K562 (cell line): ENCODE results near the gene ZBTB9. TPM values are rescaled to one million over a fixed set of nuclear protein-coding genes. Genes with fewer than 3 reads are reported as not detected.

Experiments used
- GTF2F1 ChIP-seq: IDR thresholded peaks from 2 replicates; pipeline ENCODE4 v1.6.1; 2011; ENCODE audit warnings: low read depth, low read length, improper control_type of control experiment
- NFYB ChIP-seq: IDR thresholded peaks from 2 replicates; pipeline ENCODE4 v1.6.1; 2011; ENCODE audit warnings: mild to moderate bottlenecking, moderate library complexity; ENCODE audit not compliant: insufficient read length; ENCODE audit errors: extremely low read depth
- NRF1 ChIP-seq, 2 experiments: fragments of 450-650 bp; IDR thresholded peaks in 1 of 2; conservative IDR thresholded peaks in 1 of 2; 2 replicates each; pipeline ENCODE4 v1.6.1; 2014; ENCODE audit warnings: mild to moderate bottlenecking in 2 of 2
- PCBP1 ChIP-seq: fragments of 200-400 bp; formaldehyde crosslinking; IDR thresholded peaks from 2 replicates; pipeline ENCODE4 v1.6.1; 2018; ENCODE audit warnings: mild to moderate bottlenecking, low read depth, low read length; ENCODE audit not compliant: poor library complexity, severe bottlenecking
- POU5F1 ChIP-seq: fragments of 150-350 bp; IDR thresholded peaks from 2 replicates; pipeline ENCODE4 v1.6.1; 2014; ENCODE audit warnings: borderline replicate concordance, low read length, low read depth, mild to moderate bottlenecking; ENCODE audit not compliant: partially characterized antibody
- SIX5 ChIP-seq, 2 experiments: IDR thresholded peaks; 2 replicates each; pipeline ENCODE4 v1.6.1; 2011; ENCODE audit warnings: low read length in 2 of 2, borderline replicate concordance in 1 of 2, low read depth in 1 of 2, mild to moderate bottlenecking in 1 of 2, moderate library complexity in 1 of 2; ENCODE audit not compliant: insufficient read depth in 1 of 2
- THRB ChIP-seq: fragments of 450-650 bp; formaldehyde crosslinking; conservative IDR thresholded peaks from 2 replicates; pipeline ENCODE4 v1.4.0; 2022; ENCODE audit warnings: mild to moderate bottlenecking, missing genetic modification characterization
- ZBTB2 ChIP-seq: fragments of 450-650 bp; IDR thresholded peaks from 2 replicates; pipeline ENCODE4 v1.6.1; 2016; ENCODE audit warnings: antibody characterized with exemption
- polyA plus RNA-seq, 8 experiments: library from polyadenylated mRNA; depleted of rRNA in 4 of 8; stranded (reverse) in 5 of 8; unstranded in 3 of 8; fragments of >200 nt; fragmentation: Nextera tagmentation in 2 of 8; fragmentation: Illumina TruSeq in 1 of 8; extraction: Ambion mirVana in 2 of 8; extraction: Trizol in 1 of 8; gene quantifications; 2 replicates each; pipeline versions ENCODE4 v1.2.1 to v1.2.3, GENCODE V29; 2011 to 2014; ENCODE audit warnings: inconsistent platforms in 1 of 8, missing spikeins in 1 of 8
- total RNA-seq, 7 experiments: library from RNA; depleted of rRNA in 6 of 7; stranded (reverse); fragments of >200 nt in 6 of 7; fragmentation: Illumina TruSeq in 2 of 7; extraction: Trizol in 2 of 7; gene quantifications; 2 replicates each; pipeline versions ENCODE4 v1.2.1 to v1.2.3, GENCODE V29; 2011 to 2021; ENCODE audit warnings: low replicate concordance in 1 of 7
- TF ChIP-seq, protein P1 (sequence below): fragments of 450-650 bp; formaldehyde crosslinking; IDR thresholded peaks from 2 replicates; pipeline ENCODE4 v1.4.0; 2020; ENCODE audit warnings: mild to moderate bottlenecking, moderate library complexity

Gene ZBTB9
- total and polyA plus RNA-seq, 9 of the 15 experiments (the other 6 are each of a cell fraction or from before 2014, with no cell fraction given) = 1.9 to 19.5 (median 10.4) TPM

DNA sequence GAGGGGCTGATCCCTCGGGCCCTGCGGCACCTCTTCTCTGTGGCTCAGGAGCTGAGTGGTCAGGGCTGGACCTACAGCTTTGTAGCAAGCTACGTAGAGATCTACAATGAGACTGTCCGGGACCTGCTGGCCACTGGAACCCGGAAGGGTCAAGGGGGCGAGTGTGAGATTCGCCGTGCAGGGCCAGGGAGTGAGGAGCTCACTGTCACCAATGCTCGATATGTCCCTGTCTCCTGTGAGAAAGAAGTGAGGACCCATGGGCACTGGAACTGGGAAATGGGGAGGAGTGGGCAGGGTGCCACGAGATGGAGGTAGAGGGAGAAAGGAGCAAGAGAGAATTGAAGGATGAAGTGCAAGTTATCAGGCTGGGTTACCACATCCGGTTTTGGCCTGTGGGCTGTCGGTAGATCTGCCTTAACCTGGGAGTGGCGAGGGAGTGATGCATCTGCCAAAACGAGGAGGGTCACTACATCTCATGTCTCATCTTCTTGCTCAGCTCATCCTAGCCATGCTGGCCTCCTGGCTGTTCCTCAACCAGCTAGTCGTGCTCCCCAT, 48.9 kb upstream of the ZBTB9 start (continued):
- no peak for TF ChIP-seq ZBTB2
- 0 out of 2 replicates have a peak, but pooled peaks have one; percentile 30 for TF ChIP-seq THRB (CRISPR knock-in tag)
- TF ChIP-seq GTF2F1 = no peak
- no peak for TF ChIP-seq PCBP1
- no peak for TF ChIP-seq NRF1 (conservative IDR thresholded peaks at IDR 0.05 in 1 of 2, IDR thresholded peaks at IDR 0.05 in 1 of 2)
- TF ChIP-seq SIX5 (IDR thresholded peaks at IDR 0.05; ENCODE audit: borderline replicate concordance in 1 of 2, insufficient read depth in 1 of 2, low read depth in 1 of 2, low read length in 2 of 2) = no peak
- TF ChIP-seq, protein P1, sequence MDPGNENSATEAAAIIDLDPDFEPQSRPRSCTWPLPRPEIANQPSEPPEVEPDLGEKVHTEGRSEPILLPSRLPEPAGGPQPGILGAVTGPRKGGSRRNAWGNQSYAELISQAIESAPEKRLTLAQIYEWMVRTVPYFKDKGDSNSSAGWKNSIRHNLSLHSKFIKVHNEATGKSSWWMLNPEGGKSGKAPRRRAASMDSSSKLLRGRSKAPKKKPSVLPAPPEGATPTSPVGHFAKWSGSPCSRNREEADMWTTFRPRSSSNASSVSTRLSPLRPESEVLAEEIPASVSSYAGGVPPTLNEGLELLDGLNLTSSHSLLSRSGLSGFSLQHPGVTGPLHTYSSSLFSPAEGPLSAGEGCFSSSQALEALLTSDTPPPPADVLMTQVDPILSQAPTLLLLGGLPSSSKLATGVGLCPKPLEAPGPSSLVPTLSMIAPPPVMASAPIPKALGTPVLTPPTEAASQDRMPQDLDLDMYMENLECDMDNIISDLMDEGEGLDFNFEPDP (CRISPR knock-in tag) = no peak
- TF ChIP-seq NFYB = no peak
- no peak for TF ChIP-seq POU5F1
